ENCODE measurements around the gene WDR26. TPM values are rescaled to one million over a fixed set of nuclear protein-coding genes. Genes with fewer than 3 reads are reported as not detected.

Gene WDR26
- total and polyA plus RNA-seq, 2 of the 4 experiments (the other 2 are of a cell fraction): 23.8 to 46.4 TPM

DNA sequence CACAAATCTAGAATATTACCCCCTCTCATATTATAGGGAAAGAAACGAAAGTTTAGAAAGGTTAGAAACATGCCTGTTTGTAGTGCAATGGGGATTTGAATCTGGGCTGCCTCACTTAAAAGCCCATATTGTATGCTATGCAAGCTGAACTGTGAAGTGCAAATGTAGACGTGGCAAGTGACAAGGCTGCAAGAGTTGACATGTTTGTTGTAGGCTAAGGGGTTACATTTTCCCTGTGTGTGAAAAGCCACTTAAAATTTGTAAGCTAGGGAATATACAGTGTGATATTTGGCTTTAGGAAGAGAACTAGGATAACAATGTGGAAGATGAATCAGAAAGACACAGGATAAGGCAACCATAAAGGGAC, 29.0 kb downstream of the WDR26 start:
- H3K9me3 ChIP-seq (ENCODE audit: control insufficient read depth, insufficient read depth, low read length): no peaks in the 10 kb centered on the region
- peaks cover 48% of the 10 kb centered on the region for H3K36me3 ChIP-seq (ENCODE audit: control insufficient read depth, insufficient read depth, low read length)
- H3K9ac ChIP-seq (ENCODE audit: low read depth, low read length): no peak overlapping the region
- intact Hi-C loops (cut with micrococcal nuclease): no loop called here
- H3K56ac ChIP-seq (ENCODE audit: extremely low read depth, insufficient read depth, low read length): no peak overlapping the region
- peaks cover 15% of the 10 kb centered on the region for H4K20me1 ChIP-seq (ENCODE audit: insufficient read depth, low read length)
- no peak overlapping the region for H4K5ac ChIP-seq (ENCODE audit: low read depth, low read length)
- BruUV-seq (replicated peaks): no TSS peak
- H4K8ac ChIP-seq (ENCODE audit: low read depth in 2 of 2, low read length in 2 of 2): no peak overlapping the region
- H2BK5ac ChIP-seq (ENCODE audit: low read depth, low read length, poor library complexity, severe bottlenecking): peak overlapping the region; percentile 38
- H3K9me1 ChIP-seq (ENCODE audit: insufficient read depth, low read length): no peaks in the 10 kb centered on the region
- H4K91ac ChIP-seq (ENCODE audit: insufficient read depth, low read depth, low read length): no peak overlapping the region
- dilution Hi-C loops (cut with HindIII; ENCODE audit: low sequenced_read_pairs, unreplicated experiment): no loop called here
- H2AK5ac ChIP-seq (ENCODE audit: low read depth, low read length): no peak overlapping the region
- CTCF ChIA-PET: no interaction called here
- H3K27me3 ChIP-seq (ENCODE audit: control insufficient read depth, insufficient read depth, low read length): no peaks in the 10 kb centered on the region
- no peak overlapping the region for H2BK120ac ChIP-seq (ENCODE audit: low read depth, low read length)
- H2BK15ac ChIP-seq (ENCODE audit: low read depth, low read length): no peak overlapping the region
- in situ Hi-C loops (cut with MboI; ENCODE audit: low sequenced_read_pairs): no loop called here
- H2BK20ac ChIP-seq (ENCODE audit: low read depth, low read length): no peak overlapping the region
- no peak for ATAC-seq (ENCODE audit: low read depth)
- H2AFZ ChIP-seq (replicated peaks; ENCODE audit: low read length, poor library complexity): no peak overlapping the region
- WGBS, 2 experiments (ENCODE audit: extremely low coverage in 2 of 2, insufficient read length in 1 of 2): 67% methylated on average over 1 of the region's 2 CpGs; no CpG with 5 or more reads in 1 of the 2 experiments
- peaks cover 17 to 28% of the 10 kb centered on the region in 2 experiments for H3K79me1 ChIP-seq (ENCODE audit: low read depth in 1 of 2, low read length in 2 of 2)
- no peak overlapping the region for H3K4ac ChIP-seq (ENCODE audit: low read depth, low read length)
- H3K4me2 ChIP-seq (ENCODE audit: low read depth, low read length): no peak overlapping the region
- H3K23ac ChIP-seq (ENCODE audit: low read depth, low read length): no peak overlapping the region
- TF ChIP-seq, protein P1, sequence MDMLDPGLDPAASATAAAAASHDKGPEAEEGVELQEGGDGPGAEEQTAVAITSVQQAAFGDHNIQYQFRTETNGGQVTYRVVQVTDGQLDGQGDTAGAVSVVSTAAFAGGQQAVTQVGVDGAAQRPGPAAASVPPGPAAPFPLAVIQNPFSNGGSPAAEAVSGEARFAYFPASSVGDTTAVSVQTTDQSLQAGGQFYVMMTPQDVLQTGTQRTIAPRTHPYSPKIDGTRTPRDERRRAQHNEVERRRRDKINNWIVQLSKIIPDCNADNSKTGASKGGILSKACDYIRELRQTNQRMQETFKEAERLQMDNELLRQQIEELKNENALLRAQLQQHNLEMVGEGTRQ (IDR thresholded peaks at IDR 0.05; ENCODE audit: low read depth, low read length): no peak
- TF ChIP-seq MXI1 (IDR thresholded peaks at IDR 0.05; ENCODE audit: borderline replicate concordance, low read depth, low read length) (no peak), MAFK (IDR thresholded peaks at IDR 0.05; ENCODE audit: low read depth, low read length) (no peak), CHD1 (IDR thresholded peaks at IDR 0.05; ENCODE audit: low read depth, low read length) (no peak), RFX5 (IDR thresholded peaks at IDR 0.05; ENCODE audit: low read depth, low read length) (no peak)
- POLR2A ChIA-PET (ENCODE audit: unreplicated experiment): no interaction called here
- DNase-seq: no peak
- H3K18ac ChIP-seq (ENCODE audit: low read depth, low read length): no peak overlapping the region
- H3K4me1 ChIP-seq (ENCODE audit: control insufficient read depth, insufficient read depth, low read length): peaks cover 5% of the 10 kb centered on the region; the same call in 1 of the 2 replicates
- no peak overlapping the region for H2AK9ac ChIP-seq (replicated peaks; ENCODE audit: low read depth, low read length, poor library complexity)
- no peak overlapping the region for H3K4me3 ChIP-seq (ENCODE audit: insufficient read depth, low read depth, low read length)
- no peak overlapping the region for H3K27ac ChIP-seq (ENCODE audit: insufficient read depth, low read length)
- H3K14ac ChIP-seq (replicated peaks; ENCODE audit: low read depth, low read length): no peak overlapping the region
